Suprapubic skin (tissue), 3 donors: Measurements from ENCODE around the gene MCF2L.

ENCODE experiments used
- CTCF ChIP-seq, 2 donors: fragments of 200-600 bp in 1 of 2; fragments of 450-650 bp in 1 of 2; sonication (generic) in 1 of 2; IDR thresholded peaks; one replicate each; pipeline ENCODE4 v1.5.1; 2016 to 2019; ENCODE audit warnings: antibody characterized with exemption in 2 of 2, mild to moderate bottlenecking in 1 of 2, moderate library complexity in 1 of 2
- POLR2A ChIP-seq, 2 donors: fragments of 450-650 bp; IDR thresholded peaks; one replicate each; pipeline ENCODE4 v1.6.1; 2017; ENCODE audit warnings: antibody characterized with exemption in 2 of 2, mild to moderate bottlenecking in 2 of 2, moderate library complexity in 2 of 2

- TF ChIP-seq CTCF (IDR thresholded peaks at IDR 0.05) (no peak), POLR2A (IDR thresholded peaks at IDR 0.05) (no peak)
These were observed 35.4 kb upstream of the MCF2L start for GRCh38 chr13:112933649-112934048.
